Endothelial cell of umbilical vein (primary cell): ENCODE measurements around the gene RAB3GAP2. TPM values are rescaled to one million over a fixed set of nuclear protein-coding genes. Genes with fewer than 3 reads are reported as not detected.
"Not testable (repeated sequence)": the region's sequence is repeated elsewhere in the genome, so short reads cannot be mapped to it uniquely, and the experiment has no call there.

ENCODE experiments used
- BruUV-seq: library from RNA; stranded (reverse); fragments of 400-500 nt; replicated peaks from 2 replicates; lab custom pipeline; 2021; lab: Mats Ljungman, UMichigan
- CTCF ChIA-PET: fragments of 300-600, 350-600 bp; sonication (Branson Sonifier 250); formaldehyde crosslinking; loops from one replicate; lab custom pipeline; 2021; ENCODE audit warnings: antibody characterized with exemption, inconsistent platforms; lab: Charles Lee
- POLR2A ChIA-PET: fragments of 300-600, 350-600 bp; sonication (Branson Sonifier 250); formaldehyde crosslinking; loops from one replicate; lab custom pipeline; 2021; ENCODE audit warnings: antibody characterized with exemption, inconsistent platforms; lab: Charles Lee
- DNase-seq: peaks from one replicate; pipeline ENCODE4 v3.0.0-alpha.2; 2011; ENCODE audit warnings: low read depth, low spot score
- FAIRE-seq: peaks from 2 replicates; lab custom pipeline; 2011; peaks lifted over from hg19 to GRCh38; lab: Jason Lieb, UNC
- H2AFZ ChIP-seq: 2 replicates; pipeline ENCODE4 v1.6.0; 2012; ENCODE audit warnings: low read depth, low read length, control low read depth, inconsistent platforms
- H3K27ac ChIP-seq: 2 replicates; pipeline ENCODE4 v1.5.1; 2011; ENCODE audit warnings: low read depth, mild to moderate bottlenecking, control low read depth, low read length, moderate library complexity; ENCODE audit not compliant: insufficient read depth
- H3K27me3 ChIP-seq, 2 experiments: 2 replicates each; pipeline versions ENCODE4 v1.6.0 to v1.6.1; 2011; ENCODE audit warnings: low read length in 2 of 2, mixed read lengths in 1 of 2; ENCODE audit not compliant: control insufficient read depth in 2 of 2, insufficient read depth in 2 of 2
- H3K36me3 ChIP-seq, 2 experiments: 2 replicates in 1 of 2; 3 replicates in 1 of 2; pipeline ENCODE4 v1.5.1; 2011; ENCODE audit warnings: low read length in 2 of 2, mild to moderate bottlenecking in 1 of 2, moderate library complexity in 1 of 2; ENCODE audit not compliant: control insufficient read depth in 2 of 2, insufficient read depth in 2 of 2; ENCODE audit errors: extremely low read depth in 1 of 2
- H3K4me1 ChIP-seq: 3 replicates; pipeline ENCODE4 v1.5.1; 2011; ENCODE audit warnings: mild to moderate bottlenecking, low read length; ENCODE audit not compliant: control insufficient read depth, insufficient read depth; ENCODE audit errors: extremely low read depth
- H3K4me2 ChIP-seq: 2 replicates; pipeline ENCODE4 v1.6.1; 2011; ENCODE audit warnings: low read length, control low read depth, mixed read lengths; ENCODE audit not compliant: insufficient read depth
- H3K4me3 ChIP-seq, 3 experiments: fragments of 200-600 bp in 1 of 3; sonication (generic), shearing (Covaris generic) in 1 of 3; replicated peaks in 1 of 3; 2 replicates each; pipeline ENCODE4 v1.5.1; 2011 to 2016; ENCODE audit warnings: control low read depth in 3 of 3, low read length in 3 of 3, mild to moderate bottlenecking in 2 of 3, inconsistent platforms in 1 of 3, low read depth in 1 of 3, moderate library complexity in 1 of 3; ENCODE audit not compliant: insufficient read depth in 1 of 3
- H3K79me2 ChIP-seq: 2 replicates; pipeline ENCODE4 v1.6.0; 2012; ENCODE audit warnings: low read length, inconsistent platforms; ENCODE audit not compliant: control insufficient read depth, insufficient read depth
- H3K9ac ChIP-seq: replicated peaks from 2 replicates; pipeline ENCODE3; 2011; ENCODE audit warnings: low read length, control low read depth; ENCODE audit not compliant: insufficient read depth; ENCODE audit errors: extremely low read depth
- H3K9me1 ChIP-seq: replicated peaks from 3 replicates; pipeline ENCODE4 v1.6.0; 2011; ENCODE audit warnings: mild to moderate bottlenecking, low read length; ENCODE audit not compliant: control insufficient read depth, insufficient read depth; ENCODE audit errors: extremely low read depth
- H3K9me3 ChIP-seq: replicated peaks from 2 replicates; pipeline ENCODE4 v1.5.1; 2012; ENCODE audit warnings: low read length, inconsistent platforms; ENCODE audit not compliant: control insufficient read depth, insufficient read depth
- H4K20me1 ChIP-seq: replicated peaks from 2 replicates; pipeline ENCODE3; 2011; ENCODE audit warnings: mild to moderate bottlenecking, low read length; ENCODE audit not compliant: control insufficient read depth, insufficient read depth; ENCODE audit errors: extremely low read depth
- CTCF ChIP-seq, 2 donors: IDR thresholded peaks; 1 replicate in 1 of 2; 2 replicates in 1 of 2; pipeline ENCODE4 v1.5.1; 2011; ENCODE audit warnings: low read length in 2 of 2, mild to moderate bottlenecking in 2 of 2, moderate library complexity in 2 of 2, control low read depth in 1 of 2, inconsistent platforms in 1 of 2, low read depth in 1 of 2; ENCODE audit not compliant: insufficient read depth in 1 of 2; ENCODE audit errors: extremely low read depth in 1 of 2
- EZH2 ChIP-seq: IDR thresholded peaks from 2 replicates; pipeline ENCODE4 v1.6.1; 2012; ENCODE audit warnings: borderline replicate concordance, low read depth, mild to moderate bottlenecking, moderate library complexity, low read length, inconsistent platforms; ENCODE audit not compliant: severe bottlenecking
- JUN ChIP-seq: IDR thresholded peaks from 2 replicates; pipeline ENCODE4 v1.6.1; 2011; ENCODE audit warnings: borderline replicate concordance, low read depth; ENCODE audit not compliant: insufficient read length, insufficient read depth
- MAX ChIP-seq: IDR thresholded peaks from 2 replicates; pipeline ENCODE4 v1.6.1; 2011; ENCODE audit not compliant: insufficient read depth, insufficient read length
- dilution Hi-C: fragments of 300-500 bp; cut with MboI; formaldehyde crosslinking; loops from one replicate; pipeline ENCODE4 v1.15.0; 2019; ENCODE audit warnings: low sequenced_read_pairs; ENCODE audit not compliant: extremely low pct_ligation_motif_present
- intact Hi-C: fragments of 100-400 bp; cut with micrococcal nuclease; formaldehyde crosslinking; loops from one replicate; pipeline ENCODE4 v1.10.0; 2022
- polyA plus RNA-seq, 4 experiments: library from polyadenylated mRNA; depleted of rRNA in 3 of 4; stranded (reverse) in 3 of 4; unstranded in 1 of 4; fragments of >200 nt; gene quantifications; 2 replicates each; pipeline versions ENCODE4 v1.2.1 to v1.2.3, GENCODE V29; 2011 to 2012; ENCODE audit warnings: missing spikeins in 1 of 4
- total RNA-seq: library from RNA; stranded (reverse); gene quantifications from 2 replicates; pipeline ENCODE4 v1.2.3, GENCODE V29; 2021

Gene RAB3GAP2
- total and polyA plus RNA-seq, 2 donors (not counting 3 experiments of a cell fraction or from before 2014, with no cell fraction given): 11.1 to 37.4 TPM

- TF ChIP-seq MAX (no peak), EZH2 (no peak), JUN (no peak), CTCF (IDR thresholded peaks at IDR 0.05; ENCODE audit: extremely low read depth in 1 of 2, insufficient read depth in 1 of 2, low read depth in 1 of 2, low read length in 2 of 2) (no peak)
- H3K27me3 ChIP-seq: peaks cover 0 to 2% of the 10 kb centered on the region in 2 experiments
These were observed 41.3 kb upstream of the RAB3GAP2 start for GRCh38 chr1:220313576-220313975.

GRCh38 chr1:220310147-220310546 is 37.9 kb upstream of the RAB3GAP2 start:
- not testable (repeated sequence) for DNase-seq

More at GRCh38 chr1:220313576-220313975, 41.3 kb upstream of the RAB3GAP2 start:
- Histone ChIP-seq H3K9ac (no peak overlapping the region), H3K4me1 (no peaks in the 10 kb centered on the region), H3K36me3 (no peaks in the 10 kb centered on the region), H3K9me3 (no peaks in the 10 kb centered on the region), H3K4me2 (no peak overlapping the region), H3K27ac (no peak overlapping the region), H2AFZ (no peak overlapping the region), H3K4me3 (no peak overlapping the region), H4K20me1 (no peaks in the 10 kb centered on the region), H3K9me1 (no peaks in the 10 kb centered on the region), H3K79me2 (no peaks in the 10 kb centered on the region)
- intact Hi-C loops (no loop called here), dilution Hi-C loops (no loop called here)
- POLR2A ChIA-PET: interaction anchor here (0.7 kb wide), 1 partner anchor 98 kb away, joined by 5 read pairs; no protein-coding TSS in a partner anchor
- FAIRE-seq (no peak), DNase-seq (no peak)
- BruUV-seq: no TSS peak
- CTCF ChIA-PET: interaction anchor here (1.5 to 2.1 kb wide), 2 partner anchors 13 to 17 kb away, joined by 4 to 5 read pairs; no protein-coding TSS in a partner anchor

More at GRCh38 chr1:220310147-220310546, 37.9 kb upstream of the RAB3GAP2 start:
- H3K9me3 ChIP-seq, H3K4me3 ChIP-seq, H3K9ac ChIP-seq, H3K9me1 ChIP-seq, H3K27ac ChIP-seq, H2AFZ ChIP-seq, H3K27me3 ChIP-seq, dilution Hi-C loops, FAIRE-seq, H3K4me1 ChIP-seq, BruUV-seq, CTCF ChIA-PET, H3K4me2 ChIP-seq, H3K36me3 ChIP-seq, POLR2A ChIA-PET, H3K79me2 ChIP-seq, H4K20me1 ChIP-seq, intact Hi-C loops: not testable (repeated sequence)
